Stimulated activated CD4-positive, alpha-beta T cell treated with anti-CD3 and anti-CD28 coated beads, Interleukin-4, amount 100 ng/mL, for 48 hours (primary cell): ENCODE data around the gene EFHC1.
A peak's percentile ranks its signal among the peaks of the same experiment; 100 is the strongest.

ENCODE experiments used
- DNase-seq, 2 donors: peaks; one replicate each; pipeline ENCODE4 v3.0.0-alpha.2; 2020; ENCODE audit warnings: low read depth in 2 of 2

Gene EFHC1

DNA sequence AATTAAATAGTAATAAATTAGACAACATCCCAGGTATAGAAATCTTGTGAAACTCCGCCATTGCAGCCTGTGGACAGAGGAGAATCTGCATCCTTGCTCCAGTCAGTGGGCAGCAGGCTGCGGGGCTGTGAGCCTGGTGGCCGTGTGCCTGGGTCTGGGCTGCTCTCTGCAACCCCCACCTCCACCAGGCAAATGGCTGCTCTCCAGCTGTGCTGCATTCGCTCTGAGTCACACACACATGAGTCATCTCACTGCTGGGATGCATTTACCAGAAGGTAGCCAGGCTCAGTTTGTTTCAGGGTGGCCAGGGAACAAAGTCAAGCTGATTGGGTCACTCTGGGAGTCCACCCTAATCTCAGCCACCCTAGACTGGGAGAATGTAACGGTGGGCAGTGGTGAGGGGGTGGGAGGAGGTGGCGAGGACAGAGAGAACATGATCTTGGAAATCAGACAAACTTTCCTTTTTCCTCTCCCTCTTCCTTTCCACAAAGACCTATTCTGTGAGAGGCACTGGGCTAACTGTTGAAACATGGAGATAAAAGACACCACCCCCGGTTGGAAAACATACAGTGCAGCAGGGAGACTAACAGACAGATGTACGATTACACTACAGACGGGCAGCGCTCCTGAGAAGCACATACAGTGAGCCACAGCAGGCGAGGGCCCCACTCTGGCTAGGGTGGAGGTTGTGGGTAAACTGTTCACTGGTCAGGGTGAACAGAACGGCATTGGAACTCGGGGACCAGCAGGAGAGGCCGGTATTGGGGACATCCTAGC, 97.5 kb downstream of the EFHC1 start:
- peak; percentile 35 to 50 for DNase-seq

DNA sequence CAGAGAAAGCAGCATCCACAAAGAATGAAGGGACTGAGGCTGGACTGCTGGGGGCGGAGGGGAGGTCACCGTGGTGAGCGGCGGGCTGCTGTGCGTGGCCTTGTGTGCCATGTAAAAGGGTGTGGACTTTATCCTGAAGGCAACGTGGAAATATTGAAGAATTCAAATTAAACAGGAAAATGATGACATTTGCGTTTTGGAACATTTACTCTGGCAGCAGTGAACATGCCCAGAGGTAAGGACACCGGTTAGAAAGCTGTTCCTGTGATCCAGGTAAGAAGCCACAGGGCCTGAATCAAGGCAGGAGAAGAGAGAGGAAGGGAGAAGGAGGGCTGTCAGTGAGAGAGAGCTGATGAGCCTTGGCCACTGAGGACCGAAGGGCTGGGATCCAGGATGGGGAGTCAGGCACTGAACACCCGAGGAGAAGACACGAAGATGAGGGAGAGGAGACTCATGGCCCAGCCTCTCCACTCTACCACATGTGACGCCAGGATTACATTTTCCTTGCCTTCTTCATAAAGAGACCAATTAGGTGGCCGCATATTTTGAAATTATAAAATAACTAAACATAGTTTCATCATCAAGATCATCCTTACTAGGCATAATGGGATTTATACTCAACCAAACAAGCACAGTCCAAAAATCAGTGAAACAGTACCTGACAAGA, 98.3 kb downstream of the EFHC1 start:
- no peak for DNase-seq

DNA sequence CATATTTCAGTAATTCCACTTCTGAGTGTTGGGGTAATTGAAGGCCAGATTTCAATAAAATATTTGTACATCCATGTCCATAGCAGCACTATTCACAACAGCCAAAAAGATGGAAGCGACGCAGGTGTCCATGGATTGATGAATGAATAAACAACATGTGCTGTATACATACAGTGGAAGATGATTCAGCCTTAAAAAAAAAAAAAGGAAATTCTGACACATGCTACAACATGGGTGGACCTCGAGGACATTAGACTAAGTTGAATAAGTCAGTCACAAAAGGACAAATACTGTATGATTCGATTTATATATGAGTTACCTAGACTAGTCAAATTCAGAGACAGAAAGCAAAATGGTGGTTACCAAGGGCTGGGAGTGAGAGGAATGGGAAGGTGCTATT, 99.5 kb downstream of the EFHC1 start:
- no peak for DNase-seq

DNA sequence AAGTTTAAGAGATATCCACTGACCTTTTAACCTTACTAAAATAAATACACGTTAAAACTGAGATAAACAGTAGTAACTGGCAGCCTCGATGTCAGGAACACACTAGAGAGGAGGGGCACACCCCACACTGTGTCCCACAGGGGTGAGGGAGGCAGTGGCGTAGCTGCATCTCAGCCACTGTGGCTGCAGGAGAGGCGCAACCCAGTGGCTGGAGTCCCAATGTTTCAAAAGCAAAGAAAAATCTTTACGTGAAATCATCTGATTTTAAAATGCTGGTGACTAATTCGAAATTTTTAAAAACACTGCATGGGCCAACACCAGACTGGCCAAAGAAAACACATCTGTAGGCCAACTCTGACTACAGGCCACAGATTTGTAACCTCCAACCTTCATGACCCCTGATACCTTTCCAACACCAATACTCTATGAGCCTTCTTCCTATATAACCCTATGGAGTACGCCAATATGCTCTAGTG, 102.0 kb downstream of the EFHC1 start:
- no peak for DNase-seq

DNA sequence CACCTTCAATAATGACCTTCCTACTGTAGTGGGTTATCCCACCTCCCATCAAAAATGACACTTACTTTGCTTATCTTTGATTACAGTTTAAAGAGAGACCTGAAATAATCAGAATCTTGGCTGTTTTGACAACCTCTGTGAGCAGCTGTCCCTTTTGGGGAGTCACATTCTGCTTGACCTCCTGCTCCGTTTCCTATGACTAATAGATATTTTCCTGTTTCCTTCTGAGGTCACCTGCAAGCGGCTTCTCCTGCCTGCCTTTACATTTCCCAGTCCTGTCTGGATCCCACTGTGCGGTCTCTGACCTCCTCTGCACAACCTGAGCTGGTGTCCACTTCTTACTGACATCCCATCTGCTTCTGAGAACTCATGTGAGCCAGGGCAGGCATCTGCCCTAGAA, 102.5 kb downstream of the EFHC1 start:
- no peak for DNase-seq

DNA sequence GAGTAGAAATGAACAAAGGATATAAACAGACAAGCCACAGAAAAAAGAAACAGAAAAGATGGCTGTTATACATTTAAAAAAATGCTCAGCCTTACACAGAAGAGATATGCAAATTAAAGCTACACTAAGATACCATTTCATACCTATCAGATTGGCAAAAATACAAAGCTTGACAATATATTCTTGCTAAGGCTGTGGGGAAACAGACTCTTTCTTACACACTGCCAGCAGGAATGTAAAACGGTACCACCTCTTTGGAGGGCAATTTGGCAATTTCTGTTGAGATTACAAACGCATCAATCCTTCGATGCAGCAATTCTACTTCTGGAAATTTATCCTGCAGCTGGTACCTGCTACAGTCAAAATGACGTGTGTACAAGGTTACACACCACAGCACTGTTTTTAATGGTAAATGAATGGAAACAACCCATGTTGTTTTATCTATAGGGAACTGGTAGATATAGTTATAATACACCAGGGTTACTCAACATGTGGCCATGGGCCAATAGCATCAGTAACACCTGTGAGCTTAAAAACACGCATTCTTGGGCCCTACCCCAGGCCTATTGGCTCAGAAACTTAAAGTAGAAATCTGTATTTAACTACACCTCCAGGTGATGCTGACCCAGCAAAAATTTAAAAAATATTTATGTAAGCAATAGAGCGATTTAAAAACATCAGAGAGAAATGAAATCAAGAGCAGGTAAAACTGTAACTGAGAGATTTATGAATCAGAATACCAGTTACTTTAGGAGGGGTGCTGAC, 103.4 kb downstream of the EFHC1 start:
- DNase-seq, result no peak

DNA sequence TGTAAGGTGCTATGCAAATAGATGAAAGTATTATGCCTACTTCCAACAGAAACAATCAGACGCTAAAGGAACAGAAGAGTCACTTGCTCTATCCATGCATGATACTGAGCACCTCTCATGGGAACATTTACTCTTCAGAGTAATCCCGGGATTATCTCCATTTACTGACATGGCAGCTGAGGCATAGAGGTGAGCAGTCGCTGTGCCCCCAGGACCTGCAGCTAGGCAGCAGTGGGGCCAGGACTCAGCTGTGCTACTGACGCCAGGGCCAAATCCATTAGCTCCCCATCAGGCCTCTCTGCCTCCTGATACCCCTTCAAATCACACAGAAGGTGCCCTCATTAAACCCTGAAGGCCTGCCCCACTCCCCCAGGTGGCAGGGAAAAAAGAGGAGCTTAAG, 104.8 kb downstream of the EFHC1 start:
- DNase-seq, result no peak

DNA sequence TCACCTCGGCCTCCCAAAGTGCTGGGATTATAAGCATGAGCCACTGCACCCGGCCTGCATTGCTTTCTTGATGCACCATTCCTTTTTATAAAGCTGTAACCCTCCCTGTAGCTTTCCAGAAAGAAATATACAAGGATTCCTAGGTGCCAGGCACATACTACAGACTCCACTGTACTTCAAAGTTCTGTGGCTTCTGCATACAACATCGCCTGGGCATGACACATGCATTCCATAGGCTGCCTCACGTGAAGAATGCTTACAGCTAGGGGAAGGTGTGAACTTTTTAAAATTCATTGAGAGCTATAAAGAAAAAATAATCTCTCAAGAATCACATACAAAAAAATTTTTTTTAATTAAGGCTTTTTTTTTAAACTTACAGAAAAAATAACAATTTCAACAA, 106.5 kb downstream of the EFHC1 start:
- DNase-seq, result no peak

DNA sequence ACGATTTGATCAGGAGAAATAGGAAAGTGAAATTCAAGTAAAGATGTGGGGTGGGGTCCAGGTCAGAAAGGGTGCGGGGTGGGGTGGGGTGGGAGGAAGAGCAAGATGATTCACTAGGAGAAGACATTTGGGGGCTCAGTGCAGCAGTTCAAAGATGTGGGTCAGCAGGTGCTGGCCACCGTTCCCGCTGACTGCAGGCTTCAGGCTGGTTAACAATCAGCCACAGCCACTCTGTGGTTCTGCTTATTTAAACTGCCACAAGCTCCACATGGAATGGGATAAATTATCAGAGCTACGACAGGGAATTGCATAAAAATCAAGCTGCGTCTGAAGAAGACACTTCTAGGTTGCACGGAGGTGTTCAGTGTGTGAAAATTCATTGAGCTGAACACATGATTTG, 107.3 kb downstream of the EFHC1 start:
- no peak for DNase-seq

DNA sequence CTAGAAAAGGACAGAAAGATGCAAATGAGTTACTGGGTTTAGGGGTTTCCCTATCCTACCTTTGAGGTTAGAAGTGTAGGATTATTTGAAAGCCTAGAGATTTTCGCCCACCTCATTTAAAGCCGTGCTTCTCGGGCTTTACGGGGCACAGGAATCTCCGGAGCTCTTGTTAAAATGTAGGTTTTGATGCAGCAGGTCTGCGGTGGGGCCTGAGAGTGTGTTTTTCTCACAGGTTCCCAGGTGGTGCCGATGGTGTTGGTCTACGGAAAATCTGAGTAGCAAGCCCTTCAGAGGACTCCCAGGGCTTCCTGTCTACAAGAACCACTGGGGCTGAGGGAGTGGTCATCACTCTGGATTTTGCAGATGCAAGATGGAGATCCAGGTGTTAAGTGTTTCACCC, 109.2 kb downstream of the EFHC1 start:
- DNase-seq, result no peak

DNA sequence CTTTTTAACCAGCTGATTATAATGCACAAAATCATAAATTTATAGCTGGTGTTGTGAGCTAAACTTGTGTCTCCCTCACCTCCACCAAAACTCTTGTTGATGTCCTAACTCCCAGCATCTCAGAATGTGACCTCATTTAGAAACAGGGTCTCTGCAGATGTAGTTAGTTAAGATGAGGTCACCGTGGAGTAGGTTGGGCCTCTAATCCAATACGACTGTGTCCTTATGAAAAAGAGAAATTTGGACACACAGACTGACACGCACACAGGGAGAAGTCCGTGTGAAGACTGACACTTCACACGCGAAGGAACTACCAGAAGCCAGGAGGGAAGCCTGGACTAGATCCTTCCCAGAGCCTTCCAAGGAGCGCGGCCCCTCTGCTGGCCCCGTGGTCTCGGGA, 110.2 kb downstream of the EFHC1 start:
- DNase-seq, result no peak

DNA sequence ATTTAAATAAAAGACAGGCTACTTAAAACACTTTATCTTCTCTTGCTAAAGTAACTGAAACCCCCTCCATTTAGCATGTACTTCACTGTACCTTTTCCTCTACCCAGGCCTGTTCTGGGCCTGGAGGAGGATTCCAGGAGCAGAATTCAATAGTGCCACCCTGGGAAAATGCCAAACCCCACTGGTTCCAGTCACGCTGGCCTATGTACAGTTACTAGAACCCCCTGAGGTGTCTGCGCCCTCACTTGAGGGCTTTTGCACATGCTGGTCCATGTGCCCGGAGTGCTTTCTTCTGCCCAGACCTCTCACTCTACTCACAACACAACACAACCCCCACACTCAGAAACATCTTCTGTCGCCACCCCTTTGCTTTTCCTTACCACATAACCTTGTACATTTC, 111.3 kb downstream of the EFHC1 start:
- no peak for DNase-seq

DNA sequence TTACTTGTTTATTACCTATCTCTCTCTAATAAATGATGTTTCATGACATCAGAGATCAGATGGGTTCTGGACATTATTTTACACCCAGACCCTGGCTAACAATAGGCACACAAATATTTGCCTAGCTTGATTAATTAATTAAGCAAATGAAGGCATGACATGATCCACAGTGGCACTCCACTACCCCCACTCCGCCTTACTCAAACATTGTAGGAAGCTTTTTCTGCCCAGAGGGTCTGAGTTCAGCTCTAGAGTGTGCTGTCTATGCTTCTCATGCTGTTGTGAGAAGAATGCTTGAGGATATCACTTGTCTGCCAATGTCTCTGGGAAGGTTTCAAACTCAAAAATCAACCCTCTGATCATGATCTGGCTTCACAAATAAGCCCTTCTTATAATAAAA, 111.7 kb downstream of the EFHC1 start:
- DNase-seq, result no peak

DNA sequence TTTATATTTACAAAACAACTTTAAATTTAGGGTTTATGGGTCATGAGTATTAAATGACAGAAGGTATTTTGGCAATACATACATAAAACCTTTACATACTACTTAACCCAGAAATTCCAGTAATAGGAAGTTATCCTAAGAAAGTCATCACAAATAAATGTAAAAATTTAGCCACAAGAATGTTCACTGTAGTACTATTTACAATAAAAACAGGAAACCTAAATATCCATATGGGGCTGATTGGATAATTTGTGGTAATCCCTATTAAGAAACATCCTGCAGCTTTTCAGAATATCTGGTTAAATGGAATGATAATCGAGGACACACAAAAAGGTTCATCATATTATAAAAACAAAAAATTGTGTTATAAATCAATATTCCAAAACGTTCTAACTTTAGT, 112.3 kb downstream of the EFHC1 start:
- DNase-seq, result no peak

DNA sequence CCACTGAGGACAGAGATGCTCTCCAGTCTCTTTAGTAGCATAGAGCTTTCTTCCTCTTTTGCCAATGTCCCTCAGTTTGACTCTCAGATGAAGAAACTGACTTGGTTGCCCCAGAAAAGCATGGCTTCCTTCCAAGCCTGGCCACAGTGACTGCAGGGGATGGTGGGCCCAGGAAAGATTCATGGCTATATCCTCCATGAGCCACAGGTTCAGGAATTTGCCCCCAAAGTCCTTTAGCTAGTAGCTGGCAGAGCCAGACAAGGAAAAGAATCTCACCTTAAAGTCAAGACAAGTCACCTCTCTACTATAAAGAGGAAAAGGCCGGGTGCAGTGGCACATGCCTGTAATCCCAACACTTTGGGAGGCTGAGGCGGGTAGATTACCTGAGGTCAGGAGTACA, 113.3 kb downstream of the EFHC1 start:
- no peak for DNase-seq

DNA sequence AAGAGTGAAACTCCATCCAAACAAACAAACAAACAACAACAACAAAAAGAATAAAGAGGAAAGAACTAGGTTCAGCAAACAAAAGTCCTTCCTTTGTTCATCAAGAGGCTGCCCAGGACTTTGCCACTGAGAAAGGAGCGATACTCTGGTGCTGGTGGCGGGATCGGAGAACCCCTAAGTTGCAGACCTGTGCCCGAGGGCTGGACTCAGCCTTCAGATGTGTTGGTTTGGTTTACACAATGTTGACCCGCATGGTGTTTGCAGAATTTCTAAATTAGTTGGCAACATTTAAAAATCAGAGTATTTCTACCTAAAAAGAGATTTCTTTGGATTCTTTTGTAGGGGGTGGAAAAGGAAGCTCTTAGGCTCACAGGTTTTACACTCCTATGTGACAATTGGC, 114.2 kb downstream of the EFHC1 start:
- DNase-seq, result no peak

DNA sequence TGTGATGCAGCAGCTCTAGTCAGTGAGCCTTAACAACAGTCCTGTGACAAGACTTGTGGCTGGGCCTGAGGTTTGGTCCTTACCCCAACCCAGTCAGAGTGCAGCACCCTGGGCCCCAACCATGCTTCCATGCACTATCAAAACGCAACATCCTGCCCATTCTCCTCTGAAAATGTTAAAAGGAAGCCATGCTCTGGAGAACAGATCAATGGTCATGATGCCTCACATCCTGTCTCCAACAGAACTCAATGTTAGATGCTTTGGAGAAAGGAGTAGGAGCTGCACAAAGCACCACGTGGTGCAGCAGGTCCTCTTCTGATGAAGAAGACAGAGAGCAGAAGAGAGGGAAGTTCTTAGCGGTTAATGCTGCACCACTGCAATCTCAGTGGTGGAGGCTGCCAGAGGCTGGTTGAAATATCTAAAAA, 114.8 kb downstream of the EFHC1 start:
- peak in 1 of 2 donors; percentile 25 for DNase-seq

DNA sequence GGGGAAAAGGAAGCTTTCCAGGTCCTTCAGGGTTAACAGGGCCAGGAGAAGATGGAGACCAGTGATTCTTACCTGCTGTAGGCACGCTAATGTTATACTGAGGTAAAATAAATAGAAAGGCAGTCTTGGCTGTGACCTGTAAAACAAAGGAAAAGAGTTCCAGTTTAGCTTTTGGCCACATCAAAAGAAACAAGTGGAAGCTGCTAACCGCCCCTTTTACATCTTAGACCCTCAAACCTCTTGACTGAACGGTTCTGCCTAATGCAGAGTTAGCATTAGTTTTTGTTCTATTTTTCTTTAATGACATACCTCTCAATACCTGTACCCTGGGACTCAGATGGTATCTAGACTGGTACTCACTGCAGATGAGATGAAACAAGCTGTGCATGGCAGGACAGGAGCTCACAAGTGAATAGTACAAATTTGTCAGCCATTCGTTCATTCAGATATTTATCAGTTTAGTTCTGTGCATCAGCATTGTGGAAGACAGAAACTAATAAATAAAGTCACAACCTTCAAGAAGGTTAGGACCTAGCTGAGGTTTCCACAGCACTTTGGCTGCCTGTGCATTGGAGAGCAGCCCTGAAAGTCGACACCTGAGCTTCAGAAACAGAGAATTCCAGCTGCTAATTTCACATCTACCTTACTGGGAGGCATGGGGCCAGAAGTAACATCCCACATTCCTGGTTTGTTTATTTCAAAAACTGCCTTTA, 115.7 kb downstream of the EFHC1 start:
- no peak for DNase-seq

DNA sequence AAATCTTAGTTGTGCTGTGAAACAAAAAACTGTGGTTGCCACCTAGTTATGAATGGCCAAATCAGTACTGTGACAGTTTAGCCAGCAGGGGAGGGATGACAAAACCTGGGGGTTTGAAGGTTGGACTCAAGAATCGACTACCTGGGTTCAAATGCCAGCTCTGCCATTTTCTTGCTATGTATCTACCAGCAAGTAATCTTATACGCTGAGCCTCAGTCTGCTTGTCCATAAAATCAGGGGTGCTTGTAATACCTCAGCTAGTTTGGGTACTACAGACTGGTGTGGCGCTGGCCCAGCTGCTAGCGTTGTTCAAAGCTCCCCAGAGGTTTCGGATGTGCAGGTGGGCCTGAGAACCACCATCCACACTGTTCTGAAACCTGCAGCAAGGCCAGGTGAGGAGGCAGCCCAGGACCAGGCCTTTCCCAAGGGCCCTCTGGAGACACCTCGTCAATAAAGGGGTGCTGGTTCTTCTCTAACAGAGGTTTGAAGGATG, 116.3 kb downstream of the EFHC1 start:
- DNase-seq, result no peak

DNA sequence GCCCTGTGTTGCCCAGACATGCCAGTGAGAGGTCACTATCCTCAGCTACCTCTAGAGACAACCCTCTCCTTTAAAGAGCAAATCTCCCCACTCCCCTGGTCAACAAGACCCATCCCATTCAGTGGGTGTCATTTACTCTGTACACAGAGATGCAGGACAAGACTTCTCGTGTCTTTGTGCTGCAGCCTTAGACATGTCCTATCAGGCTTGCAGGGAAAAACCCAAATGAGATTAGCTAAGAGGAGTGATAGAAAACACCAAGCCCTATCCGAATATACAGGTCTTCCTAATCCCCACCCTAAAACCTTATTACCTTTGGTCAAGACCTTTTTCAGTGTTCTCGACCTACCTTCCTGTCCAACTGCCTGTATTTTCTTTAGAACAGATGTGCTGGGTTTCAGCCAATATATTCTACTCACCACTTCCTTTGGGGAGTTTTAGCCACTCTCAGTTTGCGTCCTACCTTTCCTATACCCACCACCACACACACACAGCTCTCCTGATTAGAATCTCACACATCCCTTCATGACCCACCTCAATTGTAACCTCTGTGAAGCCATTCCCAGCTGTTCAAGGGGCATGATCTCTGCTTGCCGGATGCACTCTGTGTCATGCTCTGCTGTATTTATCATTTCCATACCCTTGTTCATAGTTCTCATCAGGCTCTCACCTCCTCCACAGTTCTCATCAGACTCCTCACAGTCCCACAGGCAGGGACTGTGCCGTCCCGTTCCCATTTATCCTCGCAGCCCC, 117.0 kb downstream of the EFHC1 start:
- DNase-seq, result no peak

DNA sequence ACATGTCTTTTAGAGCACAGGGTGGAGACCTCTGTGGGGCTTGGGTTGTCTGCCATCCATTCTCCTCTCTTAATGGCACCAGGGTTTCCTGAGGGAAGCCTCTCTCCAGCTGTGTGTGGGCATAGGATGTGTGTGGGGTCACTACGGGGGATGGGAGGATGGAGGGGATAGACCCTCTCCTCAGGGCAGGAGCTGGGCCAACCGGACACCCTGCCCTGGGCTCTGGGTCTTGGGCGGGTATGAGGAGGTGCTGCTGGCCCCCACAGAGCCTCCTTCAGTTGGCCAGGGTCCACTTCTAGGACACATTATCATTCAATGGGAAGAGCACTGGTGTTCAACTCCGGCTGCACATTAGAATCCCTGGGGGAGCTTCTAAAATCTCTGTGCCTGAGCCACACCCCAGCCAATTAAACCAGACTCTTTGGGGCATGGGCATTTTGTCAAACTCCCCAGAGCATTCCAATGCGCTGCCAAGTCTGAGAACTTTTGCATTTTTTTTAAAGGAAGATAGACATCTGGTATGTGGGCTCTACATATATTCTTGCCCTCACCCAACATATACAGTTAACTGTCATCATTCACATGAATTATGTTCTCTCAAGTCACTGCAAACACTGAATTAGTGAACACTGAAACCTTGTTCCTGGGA, 118.2 kb downstream of the EFHC1 start:
- no peak for DNase-seq
